ENCODE results near the gene LGSN. TPM values are rescaled to one million over a fixed set of nuclear protein-coding genes. Genes with fewer than 3 reads are reported as not detected.

LGSN gene, protein sequence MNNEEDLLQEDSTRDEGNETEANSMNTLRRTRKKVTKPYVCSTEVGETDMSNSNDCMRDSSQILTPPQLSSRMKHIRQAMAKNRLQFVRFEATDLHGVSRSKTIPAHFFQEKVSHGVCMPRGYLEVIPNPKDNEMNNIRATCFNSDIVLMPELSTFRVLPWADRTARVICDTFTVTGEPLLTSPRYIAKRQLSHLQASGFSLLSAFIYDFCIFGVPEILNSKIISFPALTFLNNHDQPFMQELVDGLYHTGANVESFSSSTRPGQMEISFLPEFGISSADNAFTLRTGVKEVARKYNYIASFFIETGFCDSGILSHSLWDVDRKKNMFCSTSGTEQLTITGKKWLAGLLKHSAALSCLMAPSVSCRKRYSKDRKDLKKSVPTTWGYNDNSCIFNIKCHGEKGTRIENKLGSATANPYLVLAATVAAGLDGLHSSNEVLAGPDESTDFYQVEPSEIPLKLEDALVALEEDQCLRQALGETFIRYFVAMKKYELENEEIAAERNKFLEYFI
- total RNA-seq: not detected in 2 replicates

DNA sequence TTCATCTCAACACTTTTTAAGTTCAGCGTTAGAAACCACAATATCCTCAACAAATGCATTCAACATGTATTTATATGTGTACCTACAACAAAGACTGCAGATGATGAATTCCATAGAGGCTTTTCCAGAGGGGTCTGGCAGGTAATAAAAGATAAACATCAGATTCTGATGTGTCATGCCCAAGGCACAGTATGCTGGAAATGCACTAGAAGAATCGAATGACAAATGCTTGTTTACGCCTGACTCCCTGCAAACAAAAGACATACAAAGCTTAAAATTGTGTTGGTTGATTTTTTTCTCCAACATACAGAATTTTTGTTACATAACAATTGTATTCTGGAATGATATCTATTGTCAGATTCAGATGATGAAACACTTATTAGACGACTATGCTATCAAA lies at the start of gene LGSN:
TSS of gene LGSN (minus strand) at position 45 of the 400 bp plus-strand sequence. CDS start at position 5, 40 bp downstream.

Small RNAs within 50 kb of the gene (small RNA-seq; reads per million reads assigned to genes)
- not detected for gene SPTLC1P3

Other genes starting within 250 kb of the LGSN start
- 0.24 and 1.1 TPM in 2 replicates for gene FKBP1C, start 108.5 kb downstream of the LGSN start, total RNA-seq

Measured in hair follicle dermal papilla cell (primary cell).